AG04450 (cell line): ENCODE data around the gene LONP2. TPM values are rescaled to one million over a fixed set of nuclear protein-coding genes. Genes with fewer than 3 reads are reported as not detected.

Experiments used
- CTCF ChIA-PET: fragments of 300-600, 350-600 bp; formaldehyde crosslinking; extraction: SDS; loops from one replicate; lab custom pipeline; 2022; ENCODE audit warnings: antibody characterized with exemption, inconsistent platforms; lab: Charles Lee
- POLR2A ChIA-PET: fragments of 350-600 bp; formaldehyde crosslinking; extraction: SDS; loops from one replicate; lab custom pipeline; 2021; ENCODE audit warnings: antibody characterized with exemption, inconsistent platforms; lab: Yijun Ruan, JAX
- DNase-seq: peaks from one replicate; pipeline ENCODE4 v3.0.0-alpha.2; 2011; ENCODE audit warnings: low read depth, low spot score
- H3K27ac ChIP-seq: one replicate; pipeline ENCODE4 v1.5.1; 2012; ENCODE audit warnings: low read depth, low read length, control low read depth
- H3K27me3 ChIP-seq: one replicate; pipeline ENCODE4 v1.6.0; 2012; ENCODE audit warnings: low read length; ENCODE audit not compliant: control insufficient read depth, insufficient read depth
- H3K4me3 ChIP-seq: 2 replicates; pipeline ENCODE4 v1.5.1; 2011; ENCODE audit warnings: mild to moderate bottlenecking, low read depth, low read length, control low read depth
- H3K9me3 ChIP-seq: 2 replicates; pipeline ENCODE4 v1.5.1; 2012; ENCODE audit warnings: low read length; ENCODE audit not compliant: control insufficient read depth, insufficient read depth
- CTCF ChIP-seq: IDR thresholded peaks from 2 replicates; pipeline ENCODE4 v1.5.1; 2011; ENCODE audit warnings: low read depth, low read length, control low read depth, inconsistent platforms
- polyA plus RNA-seq: library from polyadenylated mRNA; depleted of rRNA; stranded (reverse); fragments of >200 nt; gene quantifications from 2 replicates; pipeline ENCODE4 v1.2.3, GENCODE V29; 2011

LONP2 gene
- polyA plus RNA-seq, 1 experiment = 63.7 TPM

- Histone ChIP-seq H3K4me3 (no peak overlapping the region), H3K9me3 (no peaks in the 10 kb centered on the region), H3K27ac (no peak overlapping the region), H3K27me3 (no peaks in the 10 kb centered on the region)
- DNase-seq = no peak
- no peak for TF ChIP-seq CTCF
- ChIA-PET CTCF (interaction anchor here (1.2 to 1.6 kb wide), 2 partner anchors 331 to 339 kb away, joined by 5 to 6 read pairs; no protein-coding TSS in a partner anchor), POLR2A (no interaction called here)
Observed at GRCh38 chr16:48292452-48292851, 48.4 kb downstream of the LONP2 start.

GRCh38 chr16:48294724-48295123, 50.6 kb downstream of the LONP2 start:
- no peak overlapping the region for H3K27ac ChIP-seq
- no peak for TF ChIP-seq CTCF
- H3K9me3 ChIP-seq = no peaks in the 10 kb centered on the region
- POLR2A ChIA-PET = interaction anchor here (0.6 kb wide), 1 partner anchor 14 kb away, joined by 6 read pairs; no protein-coding TSS in a partner anchor
- no peak overlapping the region for H3K4me3 ChIP-seq
- DNase-seq = no peak
- CTCF ChIA-PET = interaction anchor here (1.3 kb wide), 1 partner anchor 328 kb away, joined by 3 read pairs; no protein-coding TSS in a partner anchor
- no peaks in the 10 kb centered on the region for H3K27me3 ChIP-seq

- POLR2A ChIA-PET = interaction anchor here (0.6 kb wide), 1 partner anchor 13 kb away, joined by 6 read pairs; no protein-coding TSS in a partner anchor
- DNase-seq = no peak
- TF ChIP-seq CTCF = no peak
- H3K9me3 ChIP-seq = no peaks in the 10 kb centered on the region
- CTCF ChIA-PET = interaction anchor here (0.7 to 1.3 kb wide), 2 partner anchors 327 to 335 kb away, joined by 3 read pairs; no protein-coding TSS in a partner anchor
- H3K27me3 ChIP-seq = no peaks in the 10 kb centered on the region
- H3K4me3 ChIP-seq = no peak overlapping the region
- no peak overlapping the region for H3K27ac ChIP-seq
Observed at GRCh38 chr16:48295488-48296281, 51.6 kb downstream of the LONP2 start.

- DNase-seq = no peak
- POLR2A ChIA-PET = no interaction called here
- no peak overlapping the region for H3K4me3 ChIP-seq
- CTCF ChIA-PET = interaction anchor here (1.5 to 2.0 kb wide), 2 partner anchors 68 to 324 kb away, joined by 3 to 10 read pairs; no protein-coding TSS in a partner anchor
- no peaks in the 10 kb centered on the region for H3K9me3 ChIP-seq
- TF ChIP-seq CTCF = no peak
- no peaks in the 10 kb centered on the region for H3K27me3 ChIP-seq
- no peak overlapping the region for H3K27ac ChIP-seq
Observed at GRCh38 chr16:48299471-48299870, 55.4 kb downstream of the LONP2 start.

GRCh38 chr16:48300391-48300856, 56.3 kb downstream of the LONP2 start:
- H3K9me3 ChIP-seq = no peaks in the 10 kb centered on the region

More at GRCh38 chr16:48300391-48300856, 56.3 kb downstream of the LONP2 start:
- Histone ChIP-seq H3K4me3 (no peak overlapping the region), H3K27ac (no peak overlapping the region), H3K27me3 (no peaks in the 10 kb centered on the region)
- ChIA-PET CTCF (interaction anchor here (1.5 to 2.0 kb wide), 2 partner anchors 69 to 323 kb away, joined by 3 to 10 read pairs; no protein-coding TSS in a partner anchor), POLR2A (interaction anchor here (0.5 kb wide), 1 partner anchor 14 kb away, joined by 5 read pairs; no protein-coding TSS in a partner anchor)
- DNase-seq = peak; percentile 60
- no peak for TF ChIP-seq CTCF
